Measurements from ENCODE around the gene CYP27C1. TPM values are rescaled to one million over a fixed set of nuclear protein-coding genes. Genes with fewer than 3 reads are reported as not detected.

The CYP27C1 gene
- total RNA-seq, 2 donors from 2014 or later: 0.19 TPM; not detected in 1

DNA sequence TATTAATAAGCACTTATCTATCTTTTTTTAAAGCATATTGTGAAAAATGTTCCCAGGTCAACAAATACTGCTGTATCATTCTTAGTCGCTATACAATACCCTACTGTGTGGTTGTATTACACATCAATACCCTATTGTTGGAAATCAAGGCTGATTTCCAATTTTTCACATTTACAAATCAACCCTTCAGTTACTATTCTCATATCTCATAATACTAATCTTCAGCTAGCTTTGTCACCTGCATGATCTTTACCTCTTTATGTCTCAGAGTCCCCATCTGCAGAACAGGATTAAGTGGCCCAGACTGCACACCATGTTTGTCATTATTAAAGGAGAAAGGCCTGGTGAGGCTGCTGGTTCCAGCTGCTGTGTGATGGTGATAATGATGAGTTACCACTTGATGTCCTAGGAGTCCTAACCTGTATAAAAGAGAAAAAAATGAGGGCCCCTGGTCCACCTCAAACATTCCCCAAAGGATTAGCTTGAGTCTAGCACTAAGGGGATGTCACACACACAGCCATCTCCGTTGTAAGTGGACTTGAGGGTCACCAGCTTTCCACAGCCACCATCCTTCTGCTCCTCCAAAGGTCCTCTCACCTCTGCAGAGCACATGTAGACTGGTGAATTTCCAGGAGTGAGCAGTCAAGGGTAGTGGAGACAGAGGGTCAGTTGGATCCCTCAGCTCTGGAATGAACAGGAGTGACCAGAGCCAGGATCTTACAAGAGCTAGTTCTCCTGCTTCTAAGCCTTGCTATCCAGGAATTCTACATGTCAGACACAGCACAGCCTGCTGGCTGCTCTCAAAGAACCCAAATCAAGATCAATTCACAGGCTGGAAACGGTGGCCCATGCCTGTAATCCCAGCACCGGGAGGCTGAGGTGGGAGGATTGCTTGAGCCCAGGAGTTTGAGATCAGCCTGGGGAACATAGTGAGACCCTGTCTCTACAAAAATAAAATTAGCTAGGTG, 77.2 kb downstream of the CYP27C1 start:
- Histone ChIP-seq H3K27ac (no peak overlapping the region), H3K36me3 (no peaks in the 10 kb centered on the region), H3K4me3 (no peak overlapping the region), H3K4me1 (no peaks in the 10 kb centered on the region), H3K27me3 (no peaks in the 10 kb centered on the region), H3K9me3 (no peaks in the 10 kb centered on the region), H3K9ac (ENCODE audit: low read depth in 2 of 2, low read length in 2 of 2) (no peak overlapping the region)
- no peak for DNase-seq
- TF ChIP-seq, protein P1, sequence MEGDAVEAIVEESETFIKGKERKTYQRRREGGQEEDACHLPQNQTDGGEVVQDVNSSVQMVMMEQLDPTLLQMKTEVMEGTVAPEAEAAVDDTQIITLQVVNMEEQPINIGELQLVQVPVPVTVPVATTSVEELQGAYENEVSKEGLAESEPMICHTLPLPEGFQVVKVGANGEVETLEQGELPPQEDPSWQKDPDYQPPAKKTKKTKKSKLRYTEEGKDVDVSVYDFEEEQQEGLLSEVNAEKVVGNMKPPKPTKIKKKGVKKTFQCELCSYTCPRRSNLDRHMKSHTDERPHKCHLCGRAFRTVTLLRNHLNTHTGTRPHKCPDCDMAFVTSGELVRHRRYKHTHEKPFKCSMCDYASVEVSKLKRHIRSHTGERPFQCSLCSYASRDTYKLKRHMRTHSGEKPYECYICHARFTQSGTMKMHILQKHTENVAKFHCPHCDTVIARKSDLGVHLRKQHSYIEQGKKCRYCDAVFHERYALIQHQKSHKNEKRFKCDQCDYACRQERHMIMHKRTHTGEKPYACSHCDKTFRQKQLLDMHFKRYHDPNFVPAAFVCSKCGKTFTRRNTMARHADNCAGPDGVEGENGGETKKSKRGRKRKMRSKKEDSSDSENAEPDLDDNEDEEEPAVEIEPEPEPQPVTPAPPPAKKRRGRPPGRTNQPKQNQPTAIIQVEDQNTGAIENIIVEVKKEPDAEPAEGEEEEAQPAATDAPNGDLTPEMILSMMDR (IDR thresholded peaks at IDR 0.05): no peak
- intact Hi-C loops (cut with DNase I): loop anchor here (5.0 kb wide), 1 partner anchor 76 kb away; no protein-coding TSS in a partner anchor

GRCh38 chr2:127140538-127140937, 79.6 kb downstream of the CYP27C1 start:
- Histone ChIP-seq H3K9ac (ENCODE audit: low read depth in 2 of 2, low read length in 2 of 2) (no peak overlapping the region), H3K27ac (no peak overlapping the region), H3K4me1 (no peaks in the 10 kb centered on the region), H3K4me3 (no peak overlapping the region), H3K36me3 (no peaks in the 10 kb centered on the region), H3K27me3 (no peaks in the 10 kb centered on the region), H3K9me3 (no peaks in the 10 kb centered on the region)
- DNase-seq: no peak
- TF ChIP-seq, protein P1 (IDR thresholded peaks at IDR 0.05): no peak
- intact Hi-C loops (cut with DNase I): loop anchor here (5.0 kb wide), 1 partner anchor 73 kb away; no protein-coding TSS in a partner anchor

- H3K36me3 ChIP-seq: no peaks in the 10 kb centered on the region
- H3K9me3 ChIP-seq: no peaks in the 10 kb centered on the region
- TF ChIP-seq, protein P1 (IDR thresholded peaks at IDR 0.05): no peak
- H3K27me3 ChIP-seq: no peaks in the 10 kb centered on the region
- no peaks in the 10 kb centered on the region for H3K4me1 ChIP-seq
- no peak for DNase-seq
- no peak overlapping the region for H3K4me3 ChIP-seq
- intact Hi-C loops (cut with DNase I): loop anchor here (5.0 kb wide), 1 partner anchor 72 kb away; no protein-coding TSS in a partner anchor
- no peak overlapping the region for H3K9ac ChIP-seq (ENCODE audit: low read depth in 2 of 2, low read length in 2 of 2)
- no peak overlapping the region for H3K27ac ChIP-seq
These were observed 80.3 kb downstream of the CYP27C1 start for GRCh38 chr2:127139766-127140165.

DNA sequence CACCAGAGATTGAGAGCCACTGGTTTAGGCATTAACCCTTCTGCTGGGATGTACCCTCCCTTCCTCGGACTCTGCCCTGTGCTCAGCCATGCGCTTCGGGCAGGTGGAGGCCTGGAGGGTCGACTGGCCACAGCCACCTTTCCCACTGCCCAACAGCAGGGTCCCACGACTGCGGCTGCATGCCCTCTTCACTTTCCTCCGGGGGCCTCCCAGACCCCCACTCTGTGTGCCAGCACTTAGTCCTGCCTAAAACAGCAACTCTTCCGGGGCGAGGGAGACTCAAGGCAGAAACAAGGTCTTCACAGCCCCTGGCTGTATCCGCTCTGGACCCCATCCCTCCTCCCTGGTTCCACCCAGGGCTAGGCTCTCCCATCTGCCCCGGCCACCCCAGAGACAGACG, 81.8 kb downstream of the CYP27C1 start:
- no peak for DNase-seq
- Histone ChIP-seq H3K36me3 (no peaks in the 10 kb centered on the region), H3K9me3 (no peaks in the 10 kb centered on the region), H3K27ac (no peak overlapping the region), H3K4me3 (no peak overlapping the region), H3K9ac (ENCODE audit: low read depth in 2 of 2, low read length in 2 of 2) (no peak overlapping the region), H3K27me3 (no peaks in the 10 kb centered on the region), H3K4me1 (no peaks in the 10 kb centered on the region)
- TF ChIP-seq, protein P1 (IDR thresholded peaks at IDR 0.05): no peak
- intact Hi-C loops (cut with DNase I): no loop called here

- H3K36me3 ChIP-seq: no peaks in the 10 kb centered on the region
- H3K4me3 ChIP-seq: no peak overlapping the region
- no peaks in the 10 kb centered on the region for H3K4me1 ChIP-seq
- intact Hi-C loops (cut with DNase I): no loop called here
- no peak overlapping the region for H3K9ac ChIP-seq (ENCODE audit: low read depth in 2 of 2, low read length in 2 of 2)
- TF ChIP-seq, protein P1 (IDR thresholded peaks at IDR 0.05): no peak
- H3K9me3 ChIP-seq: no peaks in the 10 kb centered on the region
- no peak overlapping the region for H3K27ac ChIP-seq
- H3K27me3 ChIP-seq: no peaks in the 10 kb centered on the region
- no peak for DNase-seq
These were observed 82.4 kb downstream of the CYP27C1 start for GRCh38 chr2:127137741-127138140.

Measured in colonic mucosa (tissue), 4 donors.